CD4-positive, alpha-beta T cell treated with Interleukin-15 for 1 hour (primary cell): ENCODE measurements around the gene HECTD1.
"Not testable (repeated sequence)": the region's sequence is repeated elsewhere in the genome, so short reads cannot be mapped to it uniquely, and the experiment has no call there.

ENCODE experiments used
- DNase-seq: peaks from one replicate; pipeline ENCODE4 v3.0.0-alpha.2; 2020

HECTD1 gene

DNA sequence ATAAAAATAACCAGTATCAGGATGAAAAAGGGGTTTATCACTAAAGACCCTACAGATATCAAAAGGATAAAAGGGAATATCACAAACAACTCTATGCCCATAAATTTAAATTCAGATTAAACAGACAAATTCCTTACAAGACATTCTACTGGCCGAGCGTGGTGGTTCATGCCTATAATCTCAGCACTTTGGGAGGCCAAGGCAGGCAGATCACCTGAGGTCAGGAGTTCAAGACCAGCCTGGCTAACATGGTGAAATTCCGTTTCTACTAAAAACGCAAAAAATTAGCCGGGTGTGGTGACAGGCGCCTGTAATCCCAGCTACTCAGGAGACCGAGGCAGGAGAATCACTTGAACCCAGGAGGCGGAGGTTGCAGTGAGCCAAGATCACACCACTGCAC is 15.0 kb downstream of the HECTD1 start:
- DNase-seq: not testable (repeated sequence)

DNA sequence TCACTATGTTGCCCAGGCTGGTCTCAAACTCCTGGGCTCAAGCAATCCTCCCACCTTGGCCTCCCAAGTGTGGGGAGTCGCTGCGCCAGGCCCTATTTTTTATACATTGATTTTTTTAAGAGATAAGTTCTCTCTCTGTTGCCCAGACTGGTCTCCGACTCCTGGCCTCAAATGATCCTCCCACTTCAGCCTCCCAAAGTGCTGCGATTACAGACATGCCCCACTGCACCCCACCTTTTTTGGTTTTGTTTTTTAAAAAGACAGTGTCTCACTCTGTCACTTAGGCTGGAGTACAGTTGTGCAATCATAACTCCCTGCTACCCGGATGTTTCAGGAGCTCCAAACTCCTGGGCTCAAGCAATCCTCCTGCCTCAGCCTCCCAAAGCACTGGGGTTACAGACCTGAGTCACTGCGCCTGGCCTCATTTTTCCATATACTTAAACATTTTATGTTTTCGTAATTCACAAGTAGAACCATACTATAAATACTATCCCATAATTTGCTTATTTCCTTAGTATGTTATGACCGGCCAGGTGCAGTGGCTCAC is 16.8 kb downstream of the HECTD1 start:
- no peak for DNase-seq

GRCh38 chr14:31190219-31190603 is 17.4 kb downstream of the HECTD1 start:
- DNase-seq: no peak

- no peak for DNase-seq
Measured at GRCh38 chr14:31189346-31190218, 18.0 kb downstream of the HECTD1 start.

- no peak for DNase-seq
Measured at GRCh38 chr14:31188744-31189143, 18.8 kb downstream of the HECTD1 start.

GRCh38 chr14:31182016-31182415 is 25.6 kb downstream of the HECTD1 start:
- not testable (repeated sequence) for DNase-seq

GRCh38 chr14:31181271-31181670 is 26.3 kb downstream of the HECTD1 start:
- no peak for DNase-seq

GRCh38 chr14:31180299-31181051 is 27.1 kb downstream of the HECTD1 start:
- no peak for DNase-seq

- no peak for DNase-seq
Measured at GRCh38 chr14:31174433-31174832, 33.2 kb downstream of the HECTD1 start.

- no peak for DNase-seq
Measured at GRCh38 chr14:31173120-31173837, 34.3 kb downstream of the HECTD1 start.

DNA sequence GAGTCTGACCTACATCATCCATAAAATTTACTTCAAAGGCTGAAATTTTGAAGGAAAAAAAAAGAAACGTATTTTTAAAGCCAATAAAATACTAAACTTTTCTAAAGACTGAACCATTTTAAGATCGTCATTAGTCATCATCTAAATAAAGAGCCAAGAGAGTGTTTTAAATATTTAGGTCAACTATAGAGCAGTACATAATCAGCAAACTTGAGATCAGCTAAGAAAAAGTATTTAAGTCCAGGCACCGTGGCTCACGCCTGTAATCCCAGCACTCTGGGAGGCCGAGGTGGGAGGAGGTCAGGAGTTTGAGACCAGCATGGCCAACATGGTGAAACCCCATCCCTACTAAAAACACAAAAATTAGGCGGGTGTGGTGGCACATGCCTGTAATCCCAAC is 35.5 kb downstream of the HECTD1 start:
- DNase-seq: no peak

- no peak for DNase-seq
Measured at GRCh38 chr14:31170411-31170810, 37.2 kb downstream of the HECTD1 start.

DNA sequence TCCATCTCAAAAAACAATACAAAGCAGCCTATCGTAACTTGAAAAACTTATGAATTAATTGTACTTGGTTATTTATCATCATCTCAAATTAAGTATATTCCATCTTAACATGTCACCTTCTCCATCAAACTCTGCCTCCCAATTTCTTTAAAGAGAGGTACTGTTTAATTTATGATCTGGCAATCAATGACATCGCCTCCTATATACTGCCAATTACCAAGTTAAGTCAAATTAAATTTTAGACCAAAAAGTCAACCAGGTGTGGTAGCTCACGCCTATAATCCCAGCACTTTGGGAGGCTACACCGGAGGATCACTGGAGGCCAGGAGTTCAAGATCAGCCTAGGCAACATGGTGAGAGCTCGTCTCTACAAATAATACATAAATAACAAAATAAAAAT is 37.7 kb downstream of the HECTD1 start:
- DNase-seq: no peak

DNA sequence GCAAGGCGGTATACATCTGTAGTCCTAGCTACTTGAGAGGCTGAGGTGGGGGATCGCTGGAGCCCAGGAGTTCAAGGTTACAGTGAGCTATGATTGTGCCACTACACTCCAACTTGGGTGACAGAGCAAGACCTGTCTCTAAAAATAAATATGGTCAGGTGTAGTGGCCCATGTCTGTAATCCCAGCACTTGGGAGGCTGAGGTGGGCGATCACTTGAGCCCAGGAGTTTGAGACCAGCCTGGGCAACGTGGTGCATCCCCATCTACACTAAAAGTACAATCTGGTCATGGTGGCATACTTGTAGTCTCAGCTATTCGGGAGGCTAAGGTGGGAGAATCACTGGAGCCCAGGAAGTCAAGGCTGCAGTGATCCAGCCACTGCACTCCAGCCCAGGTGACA is 40.6 kb downstream of the HECTD1 start:
- DNase-seq: no peak

GRCh38 chr14:31166271-31166561 is 41.4 kb downstream of the HECTD1 start:
- no peak for DNase-seq

DNA sequence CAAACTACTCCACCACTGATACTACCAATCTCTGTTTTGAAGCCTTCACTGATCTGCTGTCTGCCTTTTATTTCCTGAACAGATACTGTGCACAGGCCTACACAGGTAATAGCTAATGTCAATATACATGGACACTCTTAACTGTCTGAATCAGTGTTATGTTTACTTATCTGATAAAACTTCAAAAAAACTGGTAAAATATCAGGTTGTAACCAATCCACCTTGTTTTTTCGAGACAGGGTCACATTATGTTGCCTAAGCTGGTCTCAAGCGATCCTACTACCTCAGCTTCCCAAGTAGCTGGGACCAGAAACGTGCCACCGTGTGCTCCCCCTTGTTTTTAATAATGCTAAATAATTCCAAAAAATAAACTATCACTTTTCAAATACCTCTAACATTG is 43.5 kb downstream of the HECTD1 start:
- no peak for DNase-seq

GRCh38 chr14:31162910-31163649 is 44.5 kb downstream of the HECTD1 start:
- no peak for DNase-seq

GRCh38 chr14:31161274-31161673 is 46.3 kb downstream of the HECTD1 start:
- no peak for DNase-seq

- DNase-seq: no peak
Measured at GRCh38 chr14:31159682-31160296, 47.8 kb downstream of the HECTD1 start.

- DNase-seq: no peak
Measured at GRCh38 chr14:31154956-31155355, 52.6 kb downstream of the HECTD1 start.

GRCh38 chr14:31142455-31143087 is 65.0 kb downstream of the HECTD1 start:
- DNase-seq: no peak
